HG02610 (cell line): ENCODE measurements around the gene CCDC195.
"Not testable (repeated sequence)": the region's sequence is repeated elsewhere in the genome, so short reads cannot be mapped to it uniquely, and the experiment has no call there.

Source experiments
- ATAC-seq: cut with Tn5 transposase; IDR thresholded peaks from one replicate; pipeline ENCODE4 v1.9.1; 2021; ENCODE audit warnings: mild to moderate bottlenecking, moderate library complexity; ENCODE audit not compliant: unreplicated experiment

Gene CCDC195

GRCh38 chr2:224691563-224691962 is 24.6 kb downstream of the CCDC195 start:
- no peak for ATAC-seq

- no peak for ATAC-seq
Observed at GRCh38 chr2:224690868-224691267, 25.3 kb downstream of the CCDC195 start.

- ATAC-seq, result no peak
Observed at GRCh38 chr2:224689539-224689938, 26.6 kb downstream of the CCDC195 start.

- no peak for ATAC-seq
Observed at GRCh38 chr2:224688997-224689396, 27.2 kb downstream of the CCDC195 start.

- ATAC-seq, result no peak
Observed at GRCh38 chr2:224687156-224687555, 29.0 kb downstream of the CCDC195 start.

- ATAC-seq, result no peak
Observed at GRCh38 chr2:224685121-224685520, 31.0 kb downstream of the CCDC195 start.

- ATAC-seq, result no peak
Observed at GRCh38 chr2:224682134-224682533, 34.0 kb downstream of the CCDC195 start.

- ATAC-seq, result no peak
Observed at GRCh38 chr2:224671731-224672130, 44.4 kb downstream of the CCDC195 start.

GRCh38 chr2:224670203-224670602 is 46.0 kb downstream of the CCDC195 start:
- ATAC-seq, result no peak

- ATAC-seq, result no peak
Observed at GRCh38 chr2:224669449-224669848, 46.7 kb downstream of the CCDC195 start.

GRCh38 chr2:224668123-224668909 is 47.8 kb downstream of the CCDC195 start:
- ATAC-seq, result no peak

- ATAC-seq, result peak; percentile 98
Observed at GRCh38 chr2:224666951-224667553, 49.1 kb downstream of the CCDC195 start.

- ATAC-seq, result not testable (repeated sequence)
Observed at GRCh38 chr2:224663322-224663721, 52.8 kb downstream of the CCDC195 start.

- ATAC-seq, result not testable (repeated sequence)
Observed at GRCh38 chr2:224661708-224662107, 54.5 kb downstream of the CCDC195 start.

- ATAC-seq, result no peak
Observed at GRCh38 chr2:224659714-224660113, 56.5 kb downstream of the CCDC195 start.

- ATAC-seq, result no peak
Observed at GRCh38 chr2:224658780-224659405, 57.3 kb downstream of the CCDC195 start.

GRCh38 chr2:224657349-224657748 is 58.8 kb downstream of the CCDC195 start:
- no peak for ATAC-seq

- no peak for ATAC-seq
Observed at GRCh38 chr2:224655006-224655537, 61.1 kb downstream of the CCDC195 start.
